Muscle of arm (tissue), 12 donors: Measurements from ENCODE around the gene STXBP6. TPM values are rescaled to one million over a fixed set of nuclear protein-coding genes. Genes with fewer than 3 reads are reported as not detected.
A peak's percentile ranks its signal among the peaks of the same experiment; 100 is the strongest.

Source experiments
- DNase-seq: peaks from one replicate; pipeline ENCODE4 v3.0.0-alpha.2; 2013
- polyA plus RNA-seq, 12 donors: library from polyadenylated mRNA; unstranded; fragments of 120-200 nt; gene quantifications; one replicate each; pipeline ENCODE4 v1.2.1, GENCODE V29; 2013; ENCODE audit not compliant: insufficient read length in 12 of 12

STXBP6 gene
- polyA plus RNA-seq, 12 donors = 14.8 to 27.1 (median 19.8) TPM; not detected in 1

DNA sequence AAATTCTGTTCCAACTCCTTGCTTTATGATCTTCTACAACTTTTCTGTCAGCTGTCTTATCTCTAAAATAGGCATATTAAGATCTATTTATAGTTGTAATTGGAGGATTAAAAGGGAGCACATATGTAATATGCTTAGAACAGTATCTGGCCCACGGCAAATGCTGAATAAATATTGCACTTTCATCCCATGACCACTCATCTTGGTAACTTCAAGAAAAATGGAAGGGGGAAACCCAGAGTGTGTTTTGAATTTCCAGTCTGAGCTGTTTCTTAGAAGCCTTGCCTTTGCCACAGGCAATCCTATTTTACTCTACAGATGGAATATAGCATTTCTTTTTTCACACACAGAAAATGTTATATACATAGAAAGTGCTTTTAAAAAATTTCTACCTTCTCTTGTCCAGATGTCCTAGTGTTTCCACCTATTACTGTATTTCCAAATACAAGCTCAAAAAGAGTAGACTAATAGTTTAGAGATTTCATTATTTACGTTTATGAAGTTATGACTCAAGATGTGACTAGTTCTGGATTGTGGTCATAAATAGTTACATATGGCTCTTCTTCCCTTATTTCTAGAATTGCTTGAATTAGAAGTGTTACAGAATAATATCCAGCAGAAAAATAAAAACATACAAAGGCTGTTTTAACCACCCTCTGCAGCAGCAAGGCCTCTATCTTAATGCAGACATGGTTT, 6.2 kb upstream of the STXBP6 start:
- DNase-seq = no peak

DNA sequence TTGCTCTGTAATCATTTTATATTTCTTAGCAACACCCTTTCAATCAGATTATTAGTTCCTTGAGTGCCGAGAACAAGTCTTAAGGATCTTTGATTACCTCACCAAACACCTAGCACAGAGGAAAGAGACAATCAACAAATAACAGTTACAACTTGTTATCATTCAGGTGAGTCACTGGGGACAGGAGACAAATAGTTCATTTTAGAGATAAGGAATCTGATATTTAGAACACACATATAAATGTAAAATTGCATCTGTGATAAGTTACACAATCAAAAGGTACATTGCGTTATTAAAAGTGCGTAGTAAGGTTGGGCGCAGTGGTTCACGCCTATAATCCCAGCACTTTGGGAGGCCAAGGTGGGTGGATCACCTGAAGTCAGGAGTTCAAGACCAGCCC, 5.1 kb upstream of the STXBP6 start:
- no peak for DNase-seq

- DNase-seq = no peak
Observed at GRCh38 chr14:25053585-25053984, 3.6 kb upstream of the STXBP6 start.

GRCh38 chr14:25052921-25053320, 3.0 kb upstream of the STXBP6 start:
- DNase-seq = no peak

DNA sequence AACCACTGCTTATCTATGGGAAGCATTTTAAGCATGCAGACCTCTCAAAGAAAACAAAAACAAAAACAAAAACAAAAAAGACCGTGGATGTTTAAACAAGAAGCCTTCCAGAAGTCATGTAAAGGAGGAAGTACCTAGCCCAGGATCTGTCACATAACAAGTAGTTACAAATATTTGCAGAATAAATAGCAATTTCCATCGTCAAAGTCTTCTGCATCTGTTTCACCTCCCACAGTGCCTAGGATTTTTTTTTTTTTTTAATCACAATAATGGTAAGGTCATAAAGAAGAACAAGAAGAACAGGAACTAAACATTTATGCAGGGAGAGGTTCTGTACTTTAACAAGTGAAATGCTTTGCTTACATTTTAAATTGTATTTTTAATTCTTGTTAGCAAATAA, 2.4 kb upstream of the STXBP6 start:
- DNase-seq = no peak

- DNase-seq = peak; percentile 54
Observed at GRCh38 chr14:25050269-25051150, 563 bp upstream of the STXBP6 start.

GRCh38 chr14:25049093-25049567, 817 bp downstream of the STXBP6 start:
- peak; percentile 55 for DNase-seq

- DNase-seq = peak; percentile 84
Observed at GRCh38 chr14:25048170-25049016, 1.6 kb downstream of the STXBP6 start.

DNA sequence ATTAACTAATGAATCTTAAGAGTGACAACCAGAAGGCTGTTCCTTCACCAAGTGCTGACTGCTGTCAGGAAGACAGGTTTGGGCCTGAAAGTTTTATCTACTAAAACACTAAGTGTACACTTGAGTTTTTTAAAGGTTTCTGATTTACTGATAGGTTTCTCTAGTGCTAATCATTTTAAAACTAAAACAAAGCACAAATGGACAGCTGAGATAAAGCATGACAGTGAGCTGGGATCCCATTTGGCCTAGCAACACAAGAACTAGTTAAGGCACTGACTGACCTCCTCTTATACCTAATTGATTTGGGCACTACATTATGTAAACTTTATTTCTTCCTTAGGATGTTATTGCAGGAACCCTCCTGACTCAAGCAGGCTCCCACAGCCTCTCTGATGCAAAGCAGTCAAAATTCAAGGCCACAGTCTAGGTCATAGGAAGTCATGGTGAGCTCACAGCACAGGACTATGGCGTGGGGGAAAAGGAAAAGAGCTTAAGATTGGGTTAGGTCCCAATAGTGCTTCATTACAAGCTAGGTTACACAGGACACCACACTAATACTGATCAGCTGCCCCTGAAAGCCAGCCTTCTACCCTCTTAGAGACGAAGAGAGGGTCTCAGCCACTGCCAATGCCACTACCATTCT, 3.5 kb downstream of the STXBP6 start:
- DNase-seq = no peak

- peak; percentile 37 for DNase-seq
Observed at GRCh38 chr14:25044106-25044698, 5.7 kb downstream of the STXBP6 start.

DNA sequence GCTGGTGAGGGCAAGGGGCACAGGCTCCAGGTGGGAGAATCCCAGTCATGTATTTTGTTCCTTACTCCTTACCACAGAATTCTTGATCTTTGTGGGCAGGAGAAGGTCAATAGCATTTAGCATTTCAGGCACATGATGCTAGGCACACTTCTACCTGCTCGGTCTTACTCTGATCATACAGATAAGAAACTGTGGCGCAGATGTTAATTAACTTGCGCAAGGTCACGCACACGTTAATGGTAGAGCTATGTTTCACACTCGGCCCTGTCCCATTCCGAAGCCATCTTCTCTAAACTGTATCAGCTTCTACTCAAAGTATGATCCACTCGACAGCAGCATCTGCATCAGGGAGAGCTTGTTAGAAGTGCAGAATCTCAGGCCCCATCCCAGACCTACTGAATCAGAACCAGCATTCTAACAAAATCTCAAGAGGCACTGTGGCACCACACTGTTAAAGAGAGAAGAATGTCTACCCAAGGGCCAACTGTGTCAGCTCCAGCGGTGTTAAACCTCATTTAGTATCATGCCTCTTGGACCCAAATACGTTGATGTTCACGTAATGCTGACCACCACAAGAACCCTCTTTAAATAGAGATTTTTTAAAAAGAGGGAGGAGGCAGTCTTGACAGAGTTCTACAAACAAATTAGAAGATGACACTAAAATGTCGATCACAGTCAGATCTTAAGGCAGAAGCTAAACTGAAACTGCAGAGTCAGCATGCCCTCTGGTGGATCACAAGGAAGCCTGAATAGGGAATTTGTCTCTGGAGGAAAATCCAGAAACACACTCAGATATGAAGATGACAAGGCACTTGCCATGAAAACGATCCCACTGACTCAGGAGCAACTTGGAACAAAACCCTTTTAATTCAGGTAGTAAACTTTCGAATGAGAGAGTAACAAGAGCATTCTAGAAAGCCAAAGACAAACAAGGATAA, 7.3 kb downstream of the STXBP6 start:
- no peak for DNase-seq

DNA sequence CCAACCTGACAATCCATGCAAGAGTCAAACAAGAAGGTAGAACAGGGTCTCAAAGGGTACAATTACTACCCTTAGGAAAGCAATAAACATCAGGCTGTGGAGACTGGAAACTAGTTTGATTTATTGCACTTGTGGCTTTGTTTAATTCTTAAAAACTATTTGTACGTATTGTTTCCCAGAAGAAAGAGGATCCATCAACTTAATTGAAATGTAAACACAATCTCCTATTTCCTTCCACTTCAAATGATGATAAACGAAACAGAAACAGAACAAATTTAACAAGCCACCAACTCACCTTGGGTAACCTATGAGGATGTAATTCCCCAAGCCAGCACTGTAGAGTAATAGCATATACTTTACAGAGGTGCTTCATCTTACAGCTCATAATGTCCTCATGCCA, 8.0 kb downstream of the STXBP6 start:
- no peak for DNase-seq

GRCh38 chr14:25041484-25041883, 8.5 kb downstream of the STXBP6 start:
- DNase-seq = no peak

GRCh38 chr14:25039933-25040332, 10.0 kb downstream of the STXBP6 start:
- DNase-seq = no peak

- DNase-seq = no peak
Observed at GRCh38 chr14:25038044-25038668, 11.8 kb downstream of the STXBP6 start.

DNA sequence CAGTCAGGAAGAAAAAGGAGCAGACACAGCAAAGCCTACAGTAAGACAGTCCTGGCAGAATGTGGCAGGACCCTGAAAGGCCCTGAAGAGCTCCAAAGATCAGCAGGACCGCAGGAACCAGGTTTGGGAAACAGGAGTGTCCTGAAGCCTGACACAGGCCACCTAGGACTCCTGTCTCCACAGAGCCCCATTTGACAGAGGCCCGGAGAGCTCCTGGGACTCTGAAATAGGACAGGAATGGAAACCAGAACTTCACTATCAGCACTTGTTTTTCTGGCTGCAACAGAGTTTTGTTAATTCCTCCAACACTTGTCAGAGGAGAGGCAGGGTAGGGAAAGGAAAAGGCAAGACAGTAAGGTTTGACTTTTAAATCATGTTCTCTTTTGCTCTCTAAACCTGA, 12.9 kb downstream of the STXBP6 start:
- no peak for DNase-seq

GRCh38 chr14:25034803-25035681, 14.9 kb downstream of the STXBP6 start:
- DNase-seq = no peak

DNA sequence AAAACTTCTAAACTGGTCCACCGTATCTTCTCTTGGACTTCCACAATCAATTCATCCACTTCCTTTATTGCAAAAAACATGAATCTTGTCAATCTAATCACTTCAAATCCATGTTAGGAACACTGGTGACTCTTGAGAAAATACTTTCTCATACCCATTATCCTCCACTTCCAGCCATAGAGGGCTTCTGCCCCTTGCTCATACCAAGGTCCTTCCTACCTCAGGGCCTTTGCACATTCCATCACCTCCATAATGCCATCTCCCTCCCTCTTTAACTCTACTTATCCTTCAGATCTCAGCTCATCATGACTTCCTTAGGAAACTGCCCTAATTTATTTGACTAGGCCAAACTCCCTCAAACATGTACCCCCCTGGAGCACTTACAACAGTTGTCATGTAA, 16.6 kb downstream of the STXBP6 start:
- DNase-seq = no peak
